Nephron (organoid): ENCODE data around the gene SLC35F1.

Source experiments
- H3K27ac Mint-ChIP-seq, 3 experiments: 2 replicates each; pipeline ENCODE4 v1.8.0; 2020; ENCODE audit warnings: mixed read lengths in 3 of 3, mild to moderate bottlenecking in 2 of 3, moderate library complexity in 1 of 3
- H3K27me3 Mint-ChIP-seq: 2 replicates; pipeline ENCODE4 v1.8.0; 2021; ENCODE audit warnings: low read depth, mild to moderate bottlenecking, moderate library complexity, mixed read lengths
- H3K36me3 Mint-ChIP-seq: 2 replicates; pipeline ENCODE4 v1.8.0; 2020; ENCODE audit warnings: low read depth, mixed read lengths
- H3K4me1 Mint-ChIP-seq: 2 replicates; pipeline ENCODE4 v1.8.0; 2020; ENCODE audit warnings: mixed read lengths
- H3K4me3 Mint-ChIP-seq, 3 experiments: 2 replicates each; pipeline ENCODE4 v1.8.0; 2020; ENCODE audit warnings: mild to moderate bottlenecking in 3 of 3, mixed read lengths in 3 of 3, moderate library complexity in 2 of 3
- H3K9me3 Mint-ChIP-seq: 2 replicates; pipeline ENCODE4 v1.8.0; 2020; ENCODE audit warnings: mixed read lengths
- CTCF ChIP-seq, 3 experiments: fragments of 200-600 bp; sonication (generic); IDR thresholded peaks; one replicate each; pipeline ENCODE4 v1.5.0; 2021; ENCODE audit warnings: antibody characterized with exemption in 3 of 3; ENCODE audit not compliant: unreplicated experiment in 3 of 3

Gene SLC35F1

GRCh38 chr6:118305081-118305480, 398.0 kb downstream of the SLC35F1 start:
- Mint-ChIP-seq H3K9me3 (no peaks in the 10 kb centered on the region), H3K27me3 (no peaks in the 10 kb centered on the region), H3K4me1 (no peaks in the 10 kb centered on the region), H3K27ac (no peak overlapping the region), H3K36me3 (no peaks in the 10 kb centered on the region), H3K4me3 (no peak overlapping the region)
- TF ChIP-seq CTCF (IDR thresholded peaks at IDR 0.05; ENCODE audit: unreplicated experiment in 3 of 3): no peak

- H3K27me3 Mint-ChIP-seq: no peaks in the 10 kb centered on the region
- no peak overlapping the region for H3K4me3 Mint-ChIP-seq
- H3K27ac Mint-ChIP-seq: peak overlapping the region in 1 of 3 experiments; percentile 29
- H3K4me1 Mint-ChIP-seq: no peaks in the 10 kb centered on the region
- no peaks in the 10 kb centered on the region for H3K36me3 Mint-ChIP-seq
- H3K9me3 Mint-ChIP-seq: no peaks in the 10 kb centered on the region
- TF ChIP-seq CTCF (IDR thresholded peaks at IDR 0.05; ENCODE audit: unreplicated experiment in 3 of 3): no peak
Observed at GRCh38 chr6:118306392-118307238, 399.6 kb downstream of the SLC35F1 start.

- H3K4me1 Mint-ChIP-seq: no peaks in the 10 kb centered on the region
- H3K27ac Mint-ChIP-seq: no peak overlapping the region
- no peaks in the 10 kb centered on the region for H3K36me3 Mint-ChIP-seq
- no peaks in the 10 kb centered on the region for H3K27me3 Mint-ChIP-seq
- no peak for TF ChIP-seq CTCF (IDR thresholded peaks at IDR 0.05; ENCODE audit: unreplicated experiment in 3 of 3)
- H3K4me3 Mint-ChIP-seq: no peak overlapping the region
- H3K9me3 Mint-ChIP-seq: no peaks in the 10 kb centered on the region
Observed at GRCh38 chr6:118307581-118307980, 400.5 kb downstream of the SLC35F1 start.

GRCh38 chr6:118309337-118310093, 402.5 kb downstream of the SLC35F1 start:
- no peaks in the 10 kb centered on the region for H3K9me3 Mint-ChIP-seq
- H3K27me3 Mint-ChIP-seq: no peaks in the 10 kb centered on the region
- no peaks in the 10 kb centered on the region for H3K36me3 Mint-ChIP-seq
- H3K27ac Mint-ChIP-seq: peak overlapping the region in 1 of 3 experiments; percentile 45
- H3K4me3 Mint-ChIP-seq: no peak overlapping the region
- TF ChIP-seq CTCF (IDR thresholded peaks at IDR 0.05; ENCODE audit: unreplicated experiment in 3 of 3): no peak
- no peaks in the 10 kb centered on the region for H3K4me1 Mint-ChIP-seq

- Mint-ChIP-seq H3K27ac (no peak overlapping the region), H3K4me3 (no peak overlapping the region), H3K27me3 (no peaks in the 10 kb centered on the region)
Observed at GRCh38 chr6:118313208-118313607, 406.1 kb downstream of the SLC35F1 start.

More at GRCh38 chr6:118313208-118313607, 406.1 kb downstream of the SLC35F1 start:
- TF ChIP-seq CTCF (IDR thresholded peaks at IDR 0.05; ENCODE audit: unreplicated experiment in 3 of 3): no peak
- Mint-ChIP-seq H3K9me3 (no peaks in the 10 kb centered on the region), H3K36me3 (no peaks in the 10 kb centered on the region), H3K4me1 (peaks cover 9% of the 10 kb centered on the region)
